HL-60/S4 (cell line): Measurements from ENCODE around the gene ANO6.

ENCODE experiments used
- in situ Hi-C: fragments of 300-500 bp; cut with MboI; formaldehyde crosslinking; loops from 2 replicates; pipeline ENCODE4 v1.14.3; 2022; ENCODE audit warnings: low sequenced_read_pairs

Gene ANO6

DNA sequence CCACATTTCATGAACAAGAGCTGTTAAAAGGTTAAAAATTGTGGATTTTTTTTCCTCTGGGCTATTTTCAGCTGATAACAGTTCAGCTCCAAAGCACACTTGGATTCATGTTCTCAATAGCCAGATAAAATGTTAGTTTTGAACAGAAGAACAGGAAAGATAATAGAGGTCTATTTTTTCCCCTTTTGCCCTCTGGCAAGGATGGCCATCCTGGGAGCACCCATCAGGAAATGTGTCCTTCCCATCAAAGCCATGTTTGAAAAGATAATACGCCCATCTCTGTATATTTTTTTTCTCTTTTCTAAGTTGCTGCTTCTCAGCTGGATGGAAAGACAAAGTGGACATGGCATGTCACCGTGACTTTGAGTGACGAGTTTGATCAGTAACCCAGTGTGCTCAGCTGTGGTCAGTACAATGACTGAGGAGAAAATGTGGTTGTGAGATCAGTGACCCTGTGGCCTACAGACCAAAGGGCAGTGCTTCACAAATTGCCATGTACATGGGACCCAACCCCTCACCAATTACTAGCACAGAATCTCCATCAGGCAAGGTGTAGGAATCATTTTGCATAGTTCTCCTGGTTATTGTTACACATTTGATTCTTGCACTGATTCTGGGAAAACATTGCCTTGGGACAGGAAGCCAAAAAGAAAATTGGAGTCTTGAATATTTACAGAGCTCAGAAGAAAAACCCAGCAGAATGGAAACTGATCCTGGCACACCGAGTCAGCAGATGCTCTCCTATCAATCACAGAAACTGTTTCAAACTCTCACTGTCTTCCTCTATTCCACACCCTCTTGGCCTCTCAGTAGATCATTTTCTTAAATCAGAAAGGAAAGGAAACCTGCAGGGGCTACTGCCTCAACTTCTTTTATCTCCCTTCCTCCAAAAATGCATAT, 64.3 kb downstream of the ANO6 start:
- in situ Hi-C loops, result no loop called here

DNA sequence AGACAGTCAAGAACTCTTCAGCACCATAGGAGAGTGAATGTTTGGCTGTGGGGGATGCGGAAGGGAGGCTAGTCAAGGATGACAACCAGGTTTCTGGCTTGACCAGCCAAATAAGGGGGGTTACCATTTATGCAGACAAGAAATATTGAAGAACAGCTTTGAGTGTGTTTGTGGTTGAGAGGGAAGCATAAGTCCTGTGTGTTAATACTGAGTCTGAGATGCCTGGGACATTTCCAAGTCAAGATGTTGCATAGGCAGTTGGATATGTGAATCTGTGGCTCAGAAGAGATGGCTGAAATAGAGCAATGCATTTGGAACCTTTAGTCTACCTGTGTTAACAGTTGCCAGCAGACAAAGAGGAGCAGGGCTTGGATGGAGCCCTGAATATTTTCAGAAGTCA, 66.1 kb downstream of the ANO6 start:
- in situ Hi-C loops, result no loop called here

DNA sequence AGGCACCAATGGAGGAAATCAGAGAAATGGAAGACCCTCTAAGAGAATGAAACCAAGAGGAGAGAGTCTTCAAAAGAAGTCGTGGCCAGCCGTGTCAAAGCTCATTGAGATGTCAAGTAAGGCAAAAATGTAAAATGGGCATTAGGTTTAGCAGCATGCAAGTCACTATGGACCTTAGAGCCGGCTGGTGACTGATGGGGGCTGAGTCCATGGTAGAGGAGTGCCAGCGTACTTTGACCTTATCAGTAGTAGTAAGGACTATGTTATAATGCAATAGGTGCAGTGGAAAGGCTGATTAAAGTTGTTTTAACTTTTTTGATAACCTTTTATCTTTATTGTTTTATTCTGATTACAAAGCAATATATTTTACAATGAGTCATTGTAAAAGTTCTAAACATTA, 66.5 kb downstream of the ANO6 start:
- in situ Hi-C loops, result no loop called here

DNA sequence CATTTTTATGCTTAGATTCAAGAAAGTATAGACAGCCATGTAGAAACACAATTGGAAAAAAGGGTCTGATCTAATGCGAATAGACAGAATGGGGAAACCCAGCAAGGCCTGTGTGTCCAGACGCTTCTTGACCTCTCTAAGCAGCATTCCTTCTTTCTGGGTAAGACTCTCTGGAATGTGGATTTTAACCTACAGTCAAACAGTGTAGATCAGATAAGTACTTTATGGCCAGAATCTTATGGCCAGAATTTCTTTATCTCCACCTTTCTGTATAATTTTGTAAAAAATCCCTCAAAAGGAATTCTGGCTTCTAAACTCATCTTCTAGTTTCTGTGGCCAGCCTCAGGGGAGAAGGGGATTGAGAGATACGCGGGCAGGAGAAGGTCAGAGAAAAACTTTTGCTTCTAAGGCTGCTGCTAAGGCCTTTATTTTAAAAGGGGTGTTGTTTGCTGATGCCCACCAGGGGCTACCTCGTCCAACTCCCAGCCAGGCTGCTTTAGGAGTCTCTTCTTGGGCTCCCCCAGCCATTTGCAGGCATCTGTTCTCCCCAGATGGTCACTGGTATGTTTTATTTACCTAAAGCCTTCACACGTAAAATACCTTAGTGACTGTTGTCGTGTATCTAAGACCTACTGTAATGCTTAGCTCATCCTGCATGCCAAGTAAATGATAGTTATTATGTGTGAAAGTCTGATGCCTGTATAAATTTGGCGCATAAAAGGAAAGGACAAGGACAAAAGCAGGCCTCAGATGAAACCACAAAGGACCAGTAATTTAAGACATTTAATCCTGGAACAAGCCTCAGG, 68.4 kb downstream of the ANO6 start:
- in situ Hi-C loops, result no loop called here

- in situ Hi-C loops, result no loop called here
Measured at GRCh38 chr12:45285717-45286116, 69.8 kb downstream of the ANO6 start.

DNA sequence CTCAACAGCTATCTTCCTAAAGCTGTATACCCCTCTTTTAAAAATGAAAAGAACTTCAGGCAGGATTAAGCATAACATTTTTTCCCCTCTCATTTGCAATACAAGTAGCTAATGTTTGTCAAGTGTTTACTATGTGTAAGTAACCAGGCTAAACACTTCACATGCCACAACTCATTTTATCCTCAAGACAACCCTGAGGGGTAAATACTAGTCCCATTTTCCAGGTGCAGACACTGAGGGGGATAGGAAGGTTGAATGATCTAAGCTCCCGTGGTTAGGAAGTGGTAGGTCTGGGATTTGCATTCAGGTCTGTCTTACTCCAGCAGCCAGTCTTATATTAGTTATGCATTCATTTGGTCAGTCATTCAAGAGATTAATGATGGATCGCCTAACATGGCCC, 70.7 kb downstream of the ANO6 start:
- in situ Hi-C loops, result no loop called here

GRCh38 chr12:45289245-45290215, 73.6 kb downstream of the ANO6 start:
- in situ Hi-C loops, result no loop called here

DNA sequence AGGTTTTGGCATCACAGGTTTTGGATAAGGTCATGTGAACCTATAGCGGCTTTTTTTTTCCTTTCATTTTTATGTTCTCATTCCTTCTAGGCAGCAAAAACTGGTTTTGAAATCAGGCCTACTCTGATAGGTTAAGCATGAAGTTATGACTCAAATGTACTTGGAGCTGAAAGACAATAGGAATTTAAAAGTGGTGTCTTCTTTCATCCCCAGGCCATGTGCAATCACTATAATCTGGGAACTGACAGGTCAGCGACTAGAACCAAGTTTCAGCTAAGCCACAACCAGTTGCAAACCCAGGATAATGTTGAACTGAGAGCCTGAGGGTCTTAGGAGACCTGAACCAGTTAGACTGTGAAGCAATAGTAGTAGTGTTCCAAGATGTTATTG, 74.3 kb downstream of the ANO6 start:
- in situ Hi-C loops, result no loop called here

DNA sequence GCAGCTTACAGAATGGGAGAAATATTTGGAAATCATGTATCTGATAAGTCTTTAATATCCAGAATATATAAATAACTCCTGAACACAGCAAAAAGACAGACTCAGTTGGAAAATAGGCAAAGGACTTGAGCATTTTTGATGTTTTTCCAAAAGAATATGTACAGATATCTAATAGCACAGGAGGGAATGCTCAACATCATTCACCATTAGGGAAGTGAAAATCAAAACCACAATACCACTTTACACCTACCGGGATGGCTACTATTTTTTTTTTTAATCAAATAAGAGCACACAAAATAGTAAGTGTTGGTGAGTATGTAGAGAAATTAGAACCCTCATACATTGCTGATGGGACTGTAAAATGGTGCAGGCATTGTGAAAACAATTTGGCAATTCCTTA, 75.6 kb downstream of the ANO6 start:
- in situ Hi-C loops, result no loop called here

DNA sequence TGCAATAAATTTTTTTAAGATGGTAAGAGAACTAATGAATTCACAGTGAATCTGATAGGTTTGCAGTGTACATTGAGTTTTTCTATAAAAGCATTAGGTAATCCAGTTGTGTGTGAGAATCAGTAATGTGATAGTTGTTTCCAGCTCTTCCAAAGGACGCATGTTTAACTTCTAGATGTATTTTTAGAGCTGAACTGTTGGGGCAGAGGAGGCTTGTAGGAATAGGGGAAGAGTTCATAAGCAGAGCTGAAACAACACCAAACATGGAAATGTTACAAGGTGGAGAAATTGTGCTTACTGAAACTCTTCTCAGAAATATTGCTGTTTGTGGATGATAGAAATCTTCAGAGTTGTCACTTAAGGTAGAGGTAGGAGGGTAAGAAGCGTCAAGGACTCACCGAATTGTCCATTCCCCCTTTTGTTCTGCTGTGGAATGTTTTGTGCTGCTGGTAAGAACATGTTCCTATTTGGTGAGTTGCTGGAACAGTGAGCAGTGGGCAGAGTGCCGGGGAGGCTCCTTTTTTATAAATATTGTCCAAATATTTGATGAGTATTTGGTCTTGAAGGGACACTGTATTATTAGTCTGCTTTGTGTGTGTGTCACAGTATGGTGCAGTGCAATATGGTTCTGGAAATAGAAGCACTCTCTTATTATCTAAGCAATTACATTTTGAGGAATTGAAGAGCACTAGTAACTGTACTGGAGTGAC, 76.7 kb downstream of the ANO6 start:
- in situ Hi-C loops, result no loop called here

- in situ Hi-C loops, result no loop called here
Measured at GRCh38 chr12:45294906-45295305, 79.0 kb downstream of the ANO6 start.

DNA sequence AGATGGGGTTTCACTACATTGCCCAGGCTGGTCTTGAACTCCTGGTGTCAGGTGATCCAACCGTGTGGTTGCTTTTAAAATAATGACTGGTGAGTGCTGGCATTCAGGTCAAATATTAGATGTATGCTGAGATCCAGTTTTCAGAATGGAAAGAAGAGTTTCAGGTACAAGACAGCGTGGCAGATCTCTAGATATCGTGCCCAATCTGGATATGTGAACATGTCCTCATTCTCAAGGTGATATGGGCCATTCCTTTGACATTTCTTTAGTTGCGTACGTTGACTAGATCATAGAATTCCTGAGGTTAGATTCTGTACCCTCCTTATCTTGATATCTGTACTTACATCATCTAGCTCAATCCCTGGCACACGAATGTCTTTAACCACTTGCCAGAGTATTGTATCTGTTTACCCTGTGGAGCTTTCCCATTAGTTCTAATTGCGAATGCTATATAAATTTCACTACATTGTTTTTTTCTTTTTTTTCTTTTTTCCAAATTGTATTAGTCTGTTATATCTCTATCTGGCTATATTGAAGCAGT, 80.2 kb downstream of the ANO6 start:
- in situ Hi-C loops, result no loop called here

DNA sequence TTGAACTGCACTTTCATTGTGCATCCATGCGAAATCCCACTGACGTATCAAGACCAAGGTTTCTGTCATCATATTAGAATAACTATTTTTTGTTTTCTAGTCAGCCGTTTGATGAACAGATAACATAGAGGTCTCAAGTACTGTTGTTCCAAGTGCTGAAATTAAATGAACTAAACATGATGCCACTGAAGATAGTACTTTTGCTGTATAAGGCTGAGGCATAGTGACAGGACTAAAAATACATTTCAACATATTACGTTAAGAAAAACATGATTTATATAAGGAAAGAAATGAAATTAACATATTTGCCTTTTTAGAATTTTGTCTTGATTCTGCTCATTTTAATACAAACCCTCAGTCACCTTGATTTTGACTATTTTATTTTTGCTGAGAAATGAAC, 82.2 kb downstream of the ANO6 start:
- in situ Hi-C loops, result no loop called here

DNA sequence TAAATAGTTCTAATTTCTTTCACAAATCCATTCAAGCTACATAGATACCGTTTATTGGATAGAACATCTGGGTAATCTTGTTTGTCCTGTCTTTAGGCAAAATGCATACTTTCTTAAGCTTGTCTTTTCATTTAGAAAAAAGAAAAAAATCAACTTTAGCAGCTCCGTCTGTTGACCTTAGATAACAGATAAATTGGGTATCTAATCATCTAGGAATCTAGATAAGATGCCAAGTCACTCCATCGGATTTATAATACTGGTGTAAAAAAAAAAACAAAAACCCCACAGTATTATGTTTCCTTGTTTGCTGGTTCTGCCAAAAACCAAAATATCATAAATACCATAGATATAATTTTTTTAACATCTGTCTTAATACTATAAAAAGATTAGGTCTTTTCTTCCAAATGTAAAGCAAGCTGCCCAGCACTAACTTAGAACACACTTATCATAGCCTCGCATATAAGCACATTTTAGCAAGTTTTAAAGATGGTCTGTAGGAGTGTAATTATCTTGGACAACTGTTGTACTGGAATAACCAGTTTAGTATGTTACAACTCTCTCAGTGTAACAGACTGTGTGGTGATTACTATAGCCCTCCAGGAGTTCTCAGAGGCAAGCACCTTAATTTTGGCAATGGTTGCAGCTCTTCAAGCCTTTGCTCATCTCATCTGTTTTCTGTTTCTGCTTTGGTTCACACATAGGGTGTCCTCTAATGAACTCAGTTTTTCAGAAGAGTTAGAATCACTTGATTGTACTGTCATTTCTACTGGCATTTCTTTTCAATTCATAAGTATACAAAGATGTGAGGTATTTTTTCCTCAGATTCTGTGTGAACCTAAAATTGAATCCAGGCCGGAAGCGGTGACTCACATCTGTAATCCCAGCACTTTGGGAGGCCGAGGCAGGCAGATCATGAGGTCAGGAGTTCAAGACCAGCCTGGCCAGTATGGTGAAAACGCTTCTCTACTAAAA, 83.1 kb downstream of the ANO6 start:
- in situ Hi-C loops, result no loop called here

GRCh38 chr12:45302621-45303369, 86.9 kb downstream of the ANO6 start:
- in situ Hi-C loops, result no loop called here

GRCh38 chr12:45303945-45304344, 88.0 kb downstream of the ANO6 start:
- in situ Hi-C loops, result no loop called here

DNA sequence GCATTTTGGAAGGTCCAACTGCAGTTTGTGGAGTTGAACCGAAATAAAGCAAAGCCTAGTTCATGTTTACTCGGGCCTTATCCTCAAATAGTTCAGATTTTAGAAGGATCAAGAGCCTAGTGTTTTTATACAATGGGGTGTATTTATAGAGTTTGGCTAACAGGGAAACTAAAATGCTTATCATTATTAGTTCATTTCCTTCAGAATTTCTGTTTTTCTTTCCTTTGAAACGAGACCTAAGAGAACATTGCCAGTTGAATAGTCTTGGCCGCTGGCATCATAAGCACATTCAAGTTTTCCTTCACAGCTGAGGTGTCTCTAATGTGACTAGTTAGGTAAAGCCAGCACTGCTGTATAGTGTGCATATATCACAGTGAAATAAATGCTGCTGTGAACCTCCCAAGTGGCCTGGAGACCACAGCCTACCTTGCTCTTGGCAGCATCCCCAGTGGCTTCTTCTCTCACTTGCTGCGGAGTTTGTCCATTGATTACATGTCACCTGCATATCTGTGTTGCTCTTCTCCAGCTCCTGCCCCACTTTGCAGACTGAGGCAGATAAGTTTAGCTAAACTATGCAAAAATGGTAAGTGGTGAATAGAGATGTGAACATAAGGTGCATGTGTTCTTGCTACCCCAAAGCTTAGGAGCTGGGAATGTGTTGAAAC, 88.8 kb downstream of the ANO6 start:
- in situ Hi-C loops, result no loop called here

- in situ Hi-C loops, result no loop called here
Measured at GRCh38 chr12:45305907-45306306, 90.0 kb downstream of the ANO6 start.
